ENCODE measurements around the gene HCN4.

The HCN4 gene

GRCh38 chr15:73375755-73376305 lies 7.1 kb upstream of the HCN4 start:
- H3K4me3 ChIP-seq (ENCODE audit: low read length) = no peak overlapping the region
- no peaks in the 10 kb centered on the region for H3K4me1 ChIP-seq (ENCODE audit: control insufficient read depth, insufficient read depth, low read length)
- H3K9me3 ChIP-seq (ENCODE audit: control insufficient read depth, low read length) = peaks cover 6% of the 10 kb centered on the region
- H3K36me3 ChIP-seq (ENCODE audit: control insufficient read depth, insufficient read depth, low read length, severe bottlenecking) = no peaks in the 10 kb centered on the region
- no peak overlapping the region for H3K9ac ChIP-seq (ENCODE audit: low read length)
- DNase-seq (ENCODE audit: low read depth) = no peak
- H3K27me3 ChIP-seq (replicated peaks; ENCODE audit: control insufficient read depth, insufficient read depth, low read length) = peaks cover 55% of the 10 kb centered on the region

GRCh38 chr15:73375012-73375411 lies 6.3 kb upstream of the HCN4 start:
- peaks cover 60% of the 10 kb centered on the region for H3K27me3 ChIP-seq (replicated peaks; ENCODE audit: control insufficient read depth, insufficient read depth, low read length)
- H3K9me3 ChIP-seq (ENCODE audit: control insufficient read depth, low read length) = no peaks in the 10 kb centered on the region
- DNase-seq (ENCODE audit: low read depth) = no peak
- H3K4me3 ChIP-seq (ENCODE audit: low read length) = no peak overlapping the region
- no peaks in the 10 kb centered on the region for H3K36me3 ChIP-seq (ENCODE audit: control insufficient read depth, insufficient read depth, low read length, severe bottlenecking)
- H3K9ac ChIP-seq (ENCODE audit: low read length) = no peak overlapping the region
- no peaks in the 10 kb centered on the region for H3K4me1 ChIP-seq (ENCODE audit: control insufficient read depth, insufficient read depth, low read length)

GRCh38 chr15:73374604-73375003 lies 5.8 kb upstream of the HCN4 start:
- Histone ChIP-seq H3K27me3 (replicated peaks; ENCODE audit: control insufficient read depth, insufficient read depth, low read length) (peaks cover 63% of the 10 kb centered on the region), H3K4me3 (ENCODE audit: low read length) (no peak overlapping the region), H3K9ac (ENCODE audit: low read length) (no peak overlapping the region), H3K36me3 (ENCODE audit: control insufficient read depth, insufficient read depth, low read length, severe bottlenecking) (no peaks in the 10 kb centered on the region), H3K4me1 (ENCODE audit: control insufficient read depth, insufficient read depth, low read length) (no peaks in the 10 kb centered on the region), H3K9me3 (ENCODE audit: control insufficient read depth, low read length) (no peaks in the 10 kb centered on the region)
- DNase-seq (ENCODE audit: low read depth) = no peak

- Histone ChIP-seq H3K4me1 (ENCODE audit: control insufficient read depth, insufficient read depth, low read length) (no peaks in the 10 kb centered on the region), H3K9ac (ENCODE audit: low read length) (no peak overlapping the region), H3K9me3 (ENCODE audit: control insufficient read depth, low read length) (no peaks in the 10 kb centered on the region), H3K36me3 (ENCODE audit: control insufficient read depth, insufficient read depth, low read length, severe bottlenecking) (no peaks in the 10 kb centered on the region), H3K27me3 (replicated peaks; ENCODE audit: control insufficient read depth, insufficient read depth, low read length) (peaks cover 64% of the 10 kb centered on the region), H3K4me3 (ENCODE audit: low read length) (no peak overlapping the region)
- no peak for DNase-seq (ENCODE audit: low read depth)
Measured at GRCh38 chr15:73373221-73373620, 4.5 kb upstream of the HCN4 start.

GRCh38 chr15:73371812-73372211 lies 3.1 kb upstream of the HCN4 start:
- peaks cover 70% of the 10 kb centered on the region for H3K27me3 ChIP-seq (replicated peaks; ENCODE audit: control insufficient read depth, insufficient read depth, low read length)

GRCh38 chr15:73370151-73370550 lies 1.4 kb upstream of the HCN4 start:
- Histone ChIP-seq H3K36me3 (ENCODE audit: control insufficient read depth, insufficient read depth, low read length, severe bottlenecking) (no peaks in the 10 kb centered on the region), H3K4me3 (ENCODE audit: low read length) (no peak overlapping the region), H3K27me3 (replicated peaks; ENCODE audit: control insufficient read depth, insufficient read depth, low read length) (peaks cover 73% of the 10 kb centered on the region), H3K9me3 (ENCODE audit: control insufficient read depth, low read length) (no peaks in the 10 kb centered on the region), H3K9ac (ENCODE audit: low read length) (no peak overlapping the region), H3K4me1 (ENCODE audit: control insufficient read depth, insufficient read depth, low read length) (no peaks in the 10 kb centered on the region)
- DNase-seq (ENCODE audit: low read depth) = no peak

More at GRCh38 chr15:73371812-73372211, 3.1 kb upstream of the HCN4 start:
- H3K4me1 ChIP-seq (ENCODE audit: control insufficient read depth, insufficient read depth, low read length) = no peaks in the 10 kb centered on the region
- H3K9me3 ChIP-seq (ENCODE audit: control insufficient read depth, low read length) = no peaks in the 10 kb centered on the region
- DNase-seq (ENCODE audit: low read depth) = no peak
- H3K36me3 ChIP-seq (ENCODE audit: control insufficient read depth, insufficient read depth, low read length, severe bottlenecking) = no peaks in the 10 kb centered on the region
- H3K4me3 ChIP-seq (ENCODE audit: low read length) = no peak overlapping the region
- no peak overlapping the region for H3K9ac ChIP-seq (ENCODE audit: low read length)

- Histone ChIP-seq H3K4me1 (ENCODE audit: control insufficient read depth, insufficient read depth, low read length) (no peaks in the 10 kb centered on the region), H3K27me3 (replicated peaks; ENCODE audit: control insufficient read depth, insufficient read depth, low read length) (peaks cover 72% of the 10 kb centered on the region), H3K4me3 (ENCODE audit: low read length) (no peak overlapping the region), H3K36me3 (ENCODE audit: control insufficient read depth, insufficient read depth, low read length, severe bottlenecking) (no peaks in the 10 kb centered on the region), H3K9me3 (ENCODE audit: control insufficient read depth, low read length) (no peaks in the 10 kb centered on the region), H3K9ac (ENCODE audit: low read length) (no peak overlapping the region)
- DNase-seq (ENCODE audit: low read depth) = no peak
Measured at GRCh38 chr15:73369154-73369694, 466 bp upstream of the HCN4 start.

- peaks cover 80% of the 10 kb centered on the region for H3K27me3 ChIP-seq (replicated peaks; ENCODE audit: control insufficient read depth, insufficient read depth, low read length)
- H3K4me3 ChIP-seq (ENCODE audit: low read length) = no peak overlapping the region
- no peak overlapping the region for H3K9ac ChIP-seq (ENCODE audit: low read length)
- no peaks in the 10 kb centered on the region for H3K4me1 ChIP-seq (ENCODE audit: control insufficient read depth, insufficient read depth, low read length)
- peak; percentile 17 for DNase-seq (ENCODE audit: low read depth)
- H3K9me3 ChIP-seq (ENCODE audit: control insufficient read depth, low read length) = no peaks in the 10 kb centered on the region
- no peaks in the 10 kb centered on the region for H3K36me3 ChIP-seq (ENCODE audit: control insufficient read depth, insufficient read depth, low read length, severe bottlenecking)
Measured at GRCh38 chr15:73367624-73368300, 996 bp downstream of the HCN4 start.

GRCh38 chr15:73366766-73367623 lies 1.8 kb downstream of the HCN4 start:
- no peaks in the 10 kb centered on the region for H3K4me1 ChIP-seq (ENCODE audit: control insufficient read depth, insufficient read depth, low read length)
- H3K4me3 ChIP-seq (ENCODE audit: low read length) = no peak overlapping the region

GRCh38 chr15:73364070-73364469 lies 4.7 kb downstream of the HCN4 start:
- H3K36me3 ChIP-seq (ENCODE audit: control insufficient read depth, insufficient read depth, low read length, severe bottlenecking) = no peaks in the 10 kb centered on the region
- DNase-seq (ENCODE audit: low read depth) = no peak
- no peaks in the 10 kb centered on the region for H3K4me1 ChIP-seq (ENCODE audit: control insufficient read depth, insufficient read depth, low read length)
- peaks cover 76% of the 10 kb centered on the region for H3K27me3 ChIP-seq (replicated peaks; ENCODE audit: control insufficient read depth, insufficient read depth, low read length)
- H3K9me3 ChIP-seq (ENCODE audit: control insufficient read depth, low read length) = no peaks in the 10 kb centered on the region
- H3K4me3 ChIP-seq (ENCODE audit: low read length) = no peak overlapping the region
- H3K9ac ChIP-seq (ENCODE audit: low read length) = no peak overlapping the region

More at GRCh38 chr15:73366766-73367623, 1.8 kb downstream of the HCN4 start:
- Histone ChIP-seq H3K36me3 (ENCODE audit: control insufficient read depth, insufficient read depth, low read length, severe bottlenecking) (no peaks in the 10 kb centered on the region), H3K9ac (ENCODE audit: low read length) (no peak overlapping the region), H3K9me3 (ENCODE audit: control insufficient read depth, low read length) (no peaks in the 10 kb centered on the region), H3K27me3 (replicated peaks; ENCODE audit: control insufficient read depth, insufficient read depth, low read length) (peaks cover 80% of the 10 kb centered on the region)
- DNase-seq (ENCODE audit: low read depth) = no peak

GRCh38 chr15:73362900-73363299 lies 5.9 kb downstream of the HCN4 start:
- peaks cover 85% of the 10 kb centered on the region for H3K27me3 ChIP-seq (replicated peaks; ENCODE audit: control insufficient read depth, insufficient read depth, low read length)
- H3K9ac ChIP-seq (ENCODE audit: low read length) = no peak overlapping the region
- DNase-seq (ENCODE audit: low read depth) = no peak
- H3K4me1 ChIP-seq (ENCODE audit: control insufficient read depth, insufficient read depth, low read length) = no peaks in the 10 kb centered on the region
- H3K9me3 ChIP-seq (ENCODE audit: control insufficient read depth, low read length) = no peaks in the 10 kb centered on the region
- no peaks in the 10 kb centered on the region for H3K36me3 ChIP-seq (ENCODE audit: control insufficient read depth, insufficient read depth, low read length, severe bottlenecking)
- no peak overlapping the region for H3K4me3 ChIP-seq (ENCODE audit: low read length)
